SK-MEL-5 (cell line): ENCODE results near the gene ANGPTL4. TPM values are rescaled to one million over a fixed set of nuclear protein-coding genes. Genes with fewer than 3 reads are reported as not detected.
"Not testable (repeated sequence)": the region's sequence is repeated elsewhere in the genome, so short reads cannot be mapped to it uniquely, and the experiment has no call there.

ENCODE experiments used
- DNase-seq: peaks from one replicate; pipeline ENCODE4 v3.0.0-alpha.2; 2016; ENCODE audit warnings: low read depth, low spot score
- in situ Hi-C: cut with HindIII; loops from 2 replicates; pipeline ENCODE4 v1.10.0; 2016; ENCODE audit warnings: low sequenced_read_pairs, high pct_unique_total_duplicates, low pct_unique_long_range_greater_than_20kb
- total RNA-seq: library from RNA; depleted of rRNA; stranded (reverse); fragments of >200 nt; shearing (Covaris generic); gene quantifications from 2 replicates; pipeline ENCODE4 v1.2.3, GENCODE V29; 2014

Gene ANGPTL4
- total RNA-seq, 1 experiment from 2014 or later, result not detected

DNA sequence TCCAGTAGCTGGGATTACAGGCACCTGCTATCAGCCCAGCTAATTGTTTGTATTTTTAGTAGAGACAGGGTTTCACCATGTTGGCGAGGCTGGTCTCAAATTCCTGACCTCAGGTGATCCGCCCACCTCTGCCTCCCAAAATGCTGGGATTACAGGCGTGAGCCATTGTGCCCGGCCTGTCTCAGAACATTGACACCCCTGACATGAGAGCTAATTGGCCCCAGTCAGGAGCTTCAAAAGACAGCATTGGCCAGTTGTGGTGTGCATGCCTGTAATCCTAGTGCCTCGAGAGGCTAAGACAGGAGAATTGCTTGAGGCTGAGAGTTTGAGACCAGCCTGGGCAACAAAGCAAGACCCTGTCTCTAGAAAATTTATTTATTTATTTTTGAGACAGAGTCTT, 11.1 kb upstream of the ANGPTL4 start:
- in situ Hi-C loops, DNase-seq: not testable (repeated sequence)

DNA sequence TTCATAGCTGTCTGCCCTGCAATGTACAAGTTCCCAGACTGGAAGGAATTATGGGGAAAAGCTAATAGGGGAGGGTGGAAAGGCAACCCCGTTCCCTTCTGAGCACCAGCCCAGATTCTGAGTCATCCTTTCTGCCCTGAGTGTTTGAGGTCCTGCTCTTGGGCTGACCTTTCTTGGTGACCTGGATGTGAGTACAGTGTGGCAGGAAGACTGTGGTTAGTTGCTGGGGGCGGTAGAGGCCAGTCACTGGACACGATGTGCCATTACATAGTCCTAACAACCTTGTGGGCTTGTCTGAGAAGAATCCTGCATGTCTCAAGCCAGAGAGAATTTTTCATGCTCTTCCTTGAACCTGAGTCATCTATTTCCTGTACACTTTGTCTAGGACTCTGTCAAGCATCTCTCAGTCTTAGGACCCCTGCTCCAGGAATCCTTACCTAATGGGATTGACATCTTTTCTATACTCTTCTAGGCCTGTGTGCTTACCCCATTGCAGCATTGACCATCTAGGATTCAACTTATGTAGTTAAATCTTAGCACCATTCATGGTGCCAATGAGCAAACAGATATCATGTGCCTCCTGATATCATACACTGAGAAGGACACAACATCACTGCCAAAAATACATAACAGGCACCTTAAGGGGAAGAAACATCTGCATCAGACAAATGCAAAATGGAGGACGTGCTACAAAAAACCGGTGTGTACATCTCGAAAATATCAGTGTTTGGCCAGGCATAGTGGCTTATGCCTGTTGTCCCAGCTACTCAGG, 8.1 kb upstream of the ANGPTL4 start:
- peak; percentile 32 for DNase-seq
- in situ Hi-C loops, result no loop called here

DNA sequence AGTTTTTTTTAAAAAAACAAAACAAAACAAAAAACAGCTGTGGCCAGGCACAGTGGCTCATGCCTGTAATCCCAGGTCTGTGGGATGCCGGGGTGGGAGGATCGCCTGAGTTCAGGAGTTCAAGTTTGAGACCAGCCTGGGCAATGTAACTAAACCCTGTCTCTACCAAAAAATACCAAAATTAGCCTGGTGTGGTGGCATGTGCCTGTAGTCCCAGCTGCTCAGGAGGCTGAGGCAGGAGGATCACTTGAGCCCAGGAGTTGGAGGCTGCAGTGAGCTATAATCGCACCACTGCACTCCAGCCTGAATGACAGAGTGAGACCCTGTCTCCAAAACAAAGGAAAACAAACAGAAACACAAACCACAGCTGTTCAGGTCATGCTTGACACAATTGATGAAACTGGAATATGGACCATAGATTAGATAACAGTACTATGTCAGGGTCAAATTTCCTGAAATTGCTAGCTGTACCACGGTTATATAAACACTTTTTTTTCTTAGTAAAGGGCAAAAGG, 6.9 kb upstream of the ANGPTL4 start:
- in situ Hi-C loops, result no loop called here
- no peak for DNase-seq

DNA sequence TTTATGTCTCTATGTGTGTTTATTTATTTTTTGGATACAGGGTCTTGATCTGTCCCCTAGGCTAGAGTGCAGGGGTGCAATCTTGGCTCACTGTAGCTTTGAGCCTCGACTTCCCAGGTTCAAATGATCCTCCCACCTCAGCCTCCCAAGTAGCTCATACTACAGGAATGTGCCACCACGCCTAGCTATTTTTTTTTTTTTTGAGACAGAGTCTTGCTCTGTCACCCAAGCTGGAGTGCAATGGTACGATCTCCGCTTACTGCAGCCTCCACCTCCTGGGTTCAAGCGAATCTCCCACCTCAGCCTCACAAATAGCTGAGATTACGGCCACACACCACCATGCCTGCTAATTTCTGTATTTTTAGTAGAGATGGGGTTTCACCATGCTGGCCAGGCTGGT, 5.0 kb upstream of the ANGPTL4 start:
- in situ Hi-C loops, result no loop called here

DNA sequence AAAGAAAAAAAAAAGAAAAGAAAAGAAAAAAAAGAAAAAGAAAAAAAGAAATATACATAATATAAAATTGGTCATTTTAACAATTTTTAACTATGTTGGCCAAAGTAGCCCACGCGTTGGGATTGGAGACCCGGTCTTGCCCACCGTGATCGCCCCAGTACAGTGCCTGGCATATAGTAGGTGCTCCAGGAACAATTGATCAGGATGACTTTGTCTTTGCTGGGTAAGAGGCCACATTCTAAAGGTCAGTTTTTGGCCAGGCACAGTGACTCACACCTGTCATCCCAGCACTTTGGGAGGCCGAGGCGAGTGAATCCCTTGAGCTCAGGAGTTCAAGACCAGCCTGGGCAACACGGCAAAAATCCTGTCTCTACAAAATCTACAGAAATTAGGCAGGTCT, 3.8 kb upstream of the ANGPTL4 start:
- in situ Hi-C loops, result no loop called here
- DNase-seq, result no peak

More for the DNA sequence above, 5.0 kb upstream of the ANGPTL4 start:
- no peak for DNase-seq

DNA sequence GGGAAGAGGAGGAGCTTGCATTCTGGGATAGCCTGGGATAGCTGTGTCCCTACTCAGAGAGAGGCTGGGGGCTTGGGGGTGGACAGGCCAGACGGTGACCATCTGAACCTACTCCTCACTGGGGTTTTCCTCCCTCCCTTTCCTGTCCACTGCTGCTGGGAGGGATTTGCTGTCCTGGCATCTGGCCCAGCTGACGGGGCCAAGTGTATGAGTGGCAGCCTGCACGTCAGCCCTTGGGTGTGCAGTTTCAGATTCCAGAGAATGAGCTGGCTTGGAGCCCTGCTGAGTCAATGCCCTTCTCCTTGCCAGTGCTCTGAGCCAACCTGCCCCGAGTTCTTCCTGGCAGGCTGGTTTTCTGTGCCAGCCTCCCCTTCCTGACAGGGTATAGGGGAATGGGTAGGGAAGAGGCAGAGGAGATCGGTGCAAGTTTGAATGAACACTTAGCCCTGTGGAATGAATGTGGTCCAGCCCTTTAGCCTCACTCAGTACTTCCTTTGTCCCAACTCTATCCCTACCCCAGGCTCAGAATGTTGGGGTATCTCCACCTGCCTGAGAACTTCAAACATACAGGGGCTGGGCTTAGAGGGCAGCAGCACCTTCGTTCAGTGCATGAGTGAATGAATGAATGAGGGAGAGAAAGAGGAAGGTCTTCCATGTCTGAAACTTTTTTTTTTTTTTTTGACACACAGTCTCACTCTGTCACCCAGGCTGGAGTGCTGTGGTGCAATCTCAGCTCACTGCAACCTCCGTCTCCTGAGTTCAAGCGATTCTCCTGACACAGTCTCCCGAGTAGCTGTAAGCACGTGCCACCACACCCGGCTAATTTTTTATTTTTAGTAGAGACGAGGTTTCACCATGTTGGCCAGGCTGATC, 1.8 kb upstream of the ANGPTL4 start:
- DNase-seq, result peak; percentile 93
- in situ Hi-C loops, result no loop called here

DNA sequence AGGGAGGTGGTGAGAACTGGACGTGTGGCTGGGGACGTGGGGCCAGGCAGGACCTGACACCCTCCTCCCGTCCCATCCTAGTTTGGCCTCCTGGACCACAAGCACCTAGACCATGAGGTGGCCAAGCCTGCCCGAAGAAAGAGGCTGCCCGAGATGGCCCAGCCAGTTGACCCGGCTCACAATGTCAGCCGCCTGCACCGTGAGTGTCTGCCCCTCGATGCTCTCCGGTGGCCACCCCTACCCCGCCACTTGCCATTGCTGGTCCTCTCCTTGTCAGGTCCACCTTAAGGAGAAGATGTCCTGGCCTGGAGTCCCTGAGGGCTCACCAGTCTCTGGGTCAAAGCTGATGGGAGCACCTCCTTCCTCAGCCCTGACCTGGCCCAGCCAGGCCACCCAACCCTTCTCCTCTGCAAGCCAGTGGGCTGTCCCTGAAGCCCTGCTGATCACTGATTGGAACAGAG, 2.2 kb downstream of the ANGPTL4 start:
- in situ Hi-C loops, result no loop called here
- DNase-seq, result no peak

DNA sequence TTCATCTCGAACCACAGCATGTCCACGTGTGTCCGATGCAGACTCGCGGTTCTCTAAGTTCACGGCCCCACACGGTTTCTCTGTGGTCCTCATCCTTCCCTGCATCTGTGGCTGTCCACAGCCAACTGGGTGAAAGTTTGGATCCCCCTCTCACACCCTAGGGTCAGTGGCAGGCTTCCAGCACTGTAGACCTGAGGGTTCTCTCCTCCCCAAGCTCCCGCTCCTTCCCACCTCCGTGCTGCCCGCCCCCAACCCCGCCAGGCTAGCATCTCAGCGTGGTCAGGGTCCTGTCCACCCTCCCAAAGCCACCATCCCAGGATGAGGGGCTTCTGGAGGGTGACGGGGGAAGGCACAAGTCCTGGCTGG, 3.0 kb downstream of the ANGPTL4 start:
- DNase-seq, result no peak
- in situ Hi-C loops, result no loop called here

DNA sequence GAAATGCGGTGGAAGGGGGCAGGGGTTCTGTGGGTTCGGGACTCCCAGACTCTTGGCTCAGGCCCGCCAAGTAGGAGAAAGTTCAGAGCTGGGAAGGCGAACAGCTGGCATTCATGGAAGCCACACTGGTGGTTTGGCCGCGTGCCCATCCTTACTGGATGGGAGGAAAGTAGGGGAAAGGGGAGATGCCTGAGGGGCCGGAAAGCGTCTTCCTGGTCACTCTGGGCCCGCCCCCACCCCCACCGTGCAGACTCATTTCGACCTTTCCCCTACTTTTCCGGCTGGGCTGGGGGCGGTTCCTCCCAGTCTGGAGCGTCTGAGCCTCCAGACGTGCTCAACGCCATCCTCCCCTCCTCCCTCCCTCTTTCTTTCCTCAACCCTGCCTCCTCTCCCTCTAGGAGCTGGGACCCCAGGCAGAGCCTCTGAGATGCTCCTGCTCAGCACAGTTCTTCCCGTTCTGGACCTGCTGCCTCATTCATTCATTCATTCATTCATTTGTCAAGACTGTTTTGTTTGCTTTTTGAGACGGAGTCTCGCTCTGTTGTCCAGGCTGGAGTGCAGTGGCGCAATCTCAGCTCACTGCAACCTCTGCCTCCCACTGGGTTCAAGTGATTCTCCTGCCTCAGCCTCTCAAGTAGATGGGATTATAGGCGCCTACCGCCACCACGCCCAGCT, 3.5 kb downstream of the ANGPTL4 start:
- in situ Hi-C loops, result no loop called here
- peak; percentile 84 for DNase-seq

DNA sequence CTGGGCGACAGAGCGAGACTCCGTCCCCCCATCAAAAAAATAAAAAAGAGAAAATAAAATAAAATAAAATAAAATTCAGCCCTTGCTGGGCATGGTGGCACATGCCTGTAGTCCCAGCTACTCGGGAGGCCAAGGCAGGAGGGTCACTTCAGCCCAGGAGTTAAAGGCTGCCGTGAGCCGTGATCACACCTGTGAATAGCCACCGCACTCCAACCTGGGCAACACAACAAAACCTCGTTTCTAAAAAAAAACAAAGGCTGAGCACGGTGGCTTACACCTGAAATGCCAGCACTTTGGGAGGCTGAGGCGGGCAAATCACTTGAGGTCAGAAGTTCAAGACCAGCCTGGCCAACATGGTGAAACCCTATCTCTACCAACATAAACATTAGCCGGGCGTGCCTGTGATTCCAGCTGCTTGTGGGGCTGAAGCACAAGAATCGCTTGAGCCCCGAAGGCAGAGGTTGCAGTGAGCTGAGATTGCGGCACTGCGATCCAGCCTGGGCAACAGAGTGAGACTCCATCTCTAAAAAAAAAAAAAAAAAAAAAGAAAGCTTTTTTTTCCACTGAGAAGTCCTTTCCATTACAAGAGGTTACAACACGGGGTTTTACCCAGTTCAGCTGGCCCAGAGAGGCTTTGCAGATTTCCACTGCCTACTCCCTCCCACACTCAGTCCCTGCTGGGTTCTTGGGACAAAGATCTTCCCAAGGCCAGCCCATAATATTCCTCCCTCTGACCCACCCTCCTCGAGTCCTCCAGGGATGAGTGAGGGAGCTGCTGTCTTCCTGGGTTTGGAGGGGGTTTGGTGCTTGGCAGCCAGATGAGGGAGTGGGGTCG, 6.4 kb downstream of the ANGPTL4 start:
- in situ Hi-C loops, result no loop called here
- no peak for DNase-seq

DNA sequence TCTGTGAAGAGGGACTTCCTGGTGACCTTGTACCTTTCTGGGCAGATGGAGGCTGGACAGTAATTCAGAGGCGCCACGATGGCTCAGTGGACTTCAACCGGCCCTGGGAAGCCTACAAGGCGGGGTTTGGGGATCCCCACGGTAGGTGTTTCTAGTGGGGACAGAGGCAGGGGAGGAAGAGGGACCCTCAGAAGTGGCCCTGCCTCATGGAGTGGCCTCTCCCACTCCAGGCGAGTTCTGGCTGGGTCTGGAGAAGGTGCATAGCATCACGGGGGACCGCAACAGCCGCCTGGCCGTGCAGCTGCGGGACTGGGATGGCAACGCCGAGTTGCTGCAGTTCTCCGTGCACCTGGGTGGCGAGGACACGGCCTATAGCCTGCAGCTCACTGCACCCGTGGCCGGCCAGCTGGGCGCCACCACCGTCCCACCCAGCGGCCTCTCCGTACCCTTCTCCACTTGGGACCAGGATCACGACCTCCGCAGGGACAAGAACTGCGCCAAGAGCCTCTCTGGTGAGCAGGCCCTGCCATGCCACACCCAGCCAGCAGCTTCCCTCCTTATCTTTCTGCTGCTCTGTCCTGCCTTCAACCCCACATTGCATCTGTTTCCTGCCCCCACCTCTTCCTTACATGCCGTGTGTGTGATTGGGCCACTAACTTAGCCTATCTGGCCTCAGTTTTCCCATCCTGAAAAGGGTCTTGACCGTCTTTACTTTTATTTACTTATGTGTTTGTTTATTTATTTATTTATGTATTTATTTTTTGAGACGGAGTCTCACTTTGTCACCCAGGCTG, 7.3 kb downstream of the ANGPTL4 start:
- in situ Hi-C loops, result no loop called here
- no peak for DNase-seq

DNA sequence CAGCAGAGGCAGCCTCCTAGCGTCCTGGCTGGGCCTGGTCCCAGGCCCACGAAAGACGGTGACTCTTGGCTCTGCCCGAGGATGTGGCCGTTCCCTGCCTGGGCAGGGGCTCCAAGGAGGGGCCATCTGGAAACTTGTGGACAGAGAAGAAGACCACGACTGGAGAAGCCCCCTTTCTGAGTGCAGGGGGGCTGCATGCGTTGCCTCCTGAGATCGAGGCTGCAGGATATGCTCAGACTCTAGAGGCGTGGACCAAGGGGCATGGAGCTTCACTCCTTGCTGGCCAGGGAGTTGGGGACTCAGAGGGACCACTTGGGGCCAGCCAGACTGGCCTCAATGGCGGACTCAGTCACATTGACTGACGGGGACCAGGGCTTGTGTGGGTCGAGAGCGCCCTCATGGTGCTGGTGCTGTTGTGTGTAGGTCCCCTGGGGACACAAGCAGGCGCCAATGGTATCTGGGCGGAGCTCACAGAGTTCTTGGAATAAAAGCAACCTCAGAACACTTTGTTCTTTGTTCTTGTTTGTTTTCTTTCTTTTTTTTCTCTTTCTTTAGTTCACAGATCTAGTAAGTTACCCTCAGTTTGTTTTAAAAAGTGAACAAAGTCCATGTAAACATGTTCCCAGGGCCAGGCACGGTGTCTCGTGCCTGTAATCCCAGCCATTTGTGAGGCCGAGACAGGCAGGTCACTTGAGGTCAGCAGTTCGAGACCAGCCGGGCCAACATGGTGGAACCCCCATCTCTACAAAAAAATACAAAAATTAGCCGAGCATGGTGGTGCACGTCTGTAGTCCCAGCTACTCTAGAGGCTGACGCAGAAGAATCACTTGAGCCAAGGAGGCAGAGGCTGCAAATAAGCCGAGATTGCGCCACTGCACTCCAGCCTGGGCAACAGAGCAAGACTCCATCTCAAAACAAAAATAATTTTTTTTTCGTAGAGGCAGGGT, 10.2 kb downstream of the ANGPTL4 start:
- in situ Hi-C loops, result no loop called here
- DNase-seq, result peak; percentile 54

DNA sequence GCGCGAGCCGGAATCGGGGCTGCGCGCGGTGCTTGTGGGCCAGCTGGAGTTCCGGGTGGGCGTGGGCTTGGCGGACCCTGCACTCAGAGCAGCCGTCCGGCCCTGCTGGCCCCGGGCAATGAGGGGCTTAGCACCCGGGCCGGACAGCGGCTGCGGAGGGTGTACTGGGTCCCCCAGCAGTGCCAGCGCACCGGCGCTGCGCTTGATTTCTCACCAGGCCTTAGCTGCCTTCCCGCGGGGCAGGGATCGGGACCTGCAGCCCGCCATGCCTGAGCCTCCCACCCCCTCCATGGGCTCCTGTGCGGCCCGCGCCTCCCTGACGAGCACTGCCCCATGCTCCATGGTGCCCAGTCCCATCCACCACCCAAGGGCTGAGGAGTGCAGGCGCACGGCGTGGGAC, 11.8 kb downstream of the ANGPTL4 start:
- in situ Hi-C loops, result not testable (repeated sequence)

DNA sequence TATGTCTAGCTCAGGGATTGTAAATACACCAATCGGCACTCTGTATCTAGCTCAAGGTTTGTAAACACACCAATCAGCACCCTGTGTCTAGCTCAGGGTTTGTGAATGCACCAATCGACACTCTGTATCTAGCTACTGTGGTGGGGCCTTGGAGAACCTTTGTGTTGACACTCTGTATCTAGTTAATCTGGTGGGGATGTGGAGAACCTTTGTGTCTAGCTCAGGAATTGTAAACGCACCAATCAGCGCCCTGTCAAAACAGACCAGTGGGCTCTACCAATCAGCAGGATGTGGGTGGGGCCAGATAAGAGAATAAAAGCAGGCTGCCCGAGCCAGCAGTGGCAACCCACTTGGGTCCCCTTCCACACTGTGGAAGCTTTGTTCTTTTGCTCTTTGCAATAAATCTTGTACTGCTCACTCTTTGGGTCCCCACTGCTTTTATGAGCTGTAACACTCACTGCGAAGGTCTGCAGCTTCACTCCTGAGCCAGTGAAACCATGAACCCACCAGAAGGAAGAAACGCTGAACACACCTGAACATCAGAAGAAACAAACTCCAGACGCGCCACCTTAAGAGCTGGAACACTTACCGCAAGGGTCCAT, 12.5 kb downstream of the ANGPTL4 start:
- DNase-seq, in situ Hi-C loops: not testable (repeated sequence)

More for the DNA sequence above, 11.8 kb downstream of the ANGPTL4 start:
- not testable (repeated sequence) for DNase-seq

DNA sequence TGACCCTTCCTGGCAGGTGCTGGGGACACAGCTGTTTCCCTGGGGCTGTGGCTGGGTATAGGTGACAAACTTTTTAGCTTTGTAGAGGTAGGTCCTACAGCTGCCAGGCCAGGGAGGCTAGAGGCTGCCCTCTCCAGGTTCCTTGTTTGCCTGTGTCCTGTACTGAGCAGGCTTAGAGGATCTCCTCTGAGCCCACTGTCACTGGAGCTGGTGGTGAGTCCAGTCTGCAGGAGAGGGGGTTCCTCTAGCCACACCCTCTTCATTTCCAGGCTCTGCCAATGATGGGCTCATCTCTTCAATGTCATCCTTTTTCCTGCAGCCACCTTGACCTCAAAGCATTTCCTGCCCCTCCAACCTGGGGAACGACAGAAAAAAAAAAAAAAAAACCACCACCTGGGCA, 13.6 kb downstream of the ANGPTL4 start:
- in situ Hi-C loops, result no loop called here
- no peak for DNase-seq
